ENCODE data around the gene DMD.

DMD gene

DNA sequence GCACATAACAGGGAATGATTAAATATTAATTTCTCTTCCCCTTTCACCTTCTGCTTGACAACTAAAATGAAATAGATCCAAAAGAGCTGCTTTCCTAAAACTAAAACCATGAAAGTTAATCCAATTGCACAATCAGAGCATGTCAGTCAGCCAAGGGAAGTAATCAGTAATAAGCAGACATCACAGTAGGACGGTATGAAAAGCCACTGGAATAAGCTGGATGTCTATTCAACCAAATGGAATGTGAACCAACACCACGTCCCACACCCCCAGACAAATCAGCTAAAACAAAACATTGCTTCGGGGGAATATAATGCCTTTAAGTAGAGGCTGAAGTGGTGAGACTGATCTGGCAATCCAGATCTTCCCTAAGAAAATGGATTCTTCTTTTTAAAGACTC lies 1280.1 kb downstream of the DMD start:
- Histone ChIP-seq H3K4me2 (ENCODE audit: low read length) (no peak overlapping the region), H2BK12ac (ENCODE audit: low read length) (no peak overlapping the region), H2AK5ac (ENCODE audit: low read length) (no peak overlapping the region), H3K36me3 (ENCODE audit: control insufficient read depth in 1 of 2, insufficient read depth in 2 of 2, low read length in 2 of 2) (no peaks in the 10 kb centered on the region), H3K9ac (ENCODE audit: low read length) (no peak overlapping the region), H3K9me3 (ENCODE audit: insufficient read depth, low read depth, low read length) (no peaks in the 10 kb centered on the region), H3K4me3 (ENCODE audit: low read depth, low read length) (no peak overlapping the region), H4K12ac (ENCODE audit: low read depth, low read length) (no peak overlapping the region), H2BK5ac (ENCODE audit: low read depth, low read length, poor library complexity) (no peak overlapping the region), H4K8ac (ENCODE audit: low read depth, low read length) (no peak overlapping the region), H3K18ac (ENCODE audit: low read length) (no peak overlapping the region), H3K27ac (ENCODE audit: low read depth, low read length) (no peak overlapping the region), H4K91ac (ENCODE audit: low read depth, low read length) (no peak overlapping the region), H2BK120ac (ENCODE audit: insufficient read depth, low read length, poor library complexity) (no peak overlapping the region), H3K4me1 (ENCODE audit: control insufficient read depth in 1 of 2, insufficient read depth in 2 of 2, low read length in 2 of 2) (no peaks in the 10 kb centered on the region), H3K79me1 (ENCODE audit: low read length) (no peaks in the 10 kb centered on the region), H3K79me2 (ENCODE audit: control insufficient read depth, insufficient read depth, low read length, poor library complexity) (no peaks in the 10 kb centered on the region), H3K14ac (ENCODE audit: low read length) (no peak overlapping the region), H2AFZ (ENCODE audit: insufficient read depth, low read length, poor library complexity) (no peak overlapping the region), H3K4ac (ENCODE audit: low read depth, low read length) (no peak overlapping the region), H3K27me3 (ENCODE audit: insufficient read depth, low read length) (no peaks in the 10 kb centered on the region), H3K23ac (ENCODE audit: low read length) (no peak overlapping the region)
- DNase-seq, result peak; percentile 2 to 12
- no CpG with 5 or more reads among the region's 3 CpGs for WGBS (ENCODE audit: extremely low coverage, insufficient coverage, insufficient read length)

DNA sequence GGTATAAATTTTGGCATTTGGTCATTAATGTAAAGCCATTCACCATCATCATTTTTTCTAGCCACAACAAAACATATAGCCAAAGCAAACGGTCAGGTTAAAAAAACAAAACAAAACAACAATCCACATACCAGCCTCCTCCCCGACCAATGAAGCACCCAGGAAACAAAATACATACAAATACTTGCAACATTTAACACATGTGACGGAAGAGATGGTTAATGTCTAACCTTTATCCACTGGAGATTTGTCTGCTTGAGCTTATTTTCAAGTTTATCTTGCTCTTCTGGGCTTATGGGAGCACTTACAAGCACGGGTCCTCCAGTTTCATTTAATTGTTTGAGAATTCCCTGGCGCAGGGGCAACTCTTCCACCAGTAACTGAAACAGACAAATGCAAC lies 1282.0 kb downstream of the DMD start:
- Histone ChIP-seq H3K9me3 (ENCODE audit: insufficient read depth, low read depth, low read length) (no peaks in the 10 kb centered on the region), H4K12ac (ENCODE audit: low read depth, low read length) (no peak overlapping the region), H4K8ac (ENCODE audit: low read depth, low read length) (no peak overlapping the region), H3K9ac (ENCODE audit: low read length) (no peak overlapping the region), H2BK120ac (ENCODE audit: insufficient read depth, low read length, poor library complexity) (no peak overlapping the region), H3K23ac (ENCODE audit: low read length) (no peak overlapping the region), H3K79me2 (ENCODE audit: control insufficient read depth, insufficient read depth, low read length, poor library complexity) (no peaks in the 10 kb centered on the region), H3K27ac (ENCODE audit: low read depth, low read length) (no peak overlapping the region), H3K4ac (ENCODE audit: low read depth, low read length) (no peak overlapping the region), H3K27me3 (ENCODE audit: insufficient read depth, low read length) (no peaks in the 10 kb centered on the region), H2BK5ac (ENCODE audit: low read depth, low read length, poor library complexity) (no peak overlapping the region), H3K4me2 (ENCODE audit: low read length) (no peak overlapping the region), H3K36me3 (ENCODE audit: control insufficient read depth in 1 of 2, insufficient read depth in 2 of 2, low read length in 2 of 2) (no peaks in the 10 kb centered on the region), H2AK5ac (ENCODE audit: low read length) (no peak overlapping the region), H3K14ac (ENCODE audit: low read length) (no peak overlapping the region), H2BK12ac (ENCODE audit: low read length) (no peak overlapping the region), H3K79me1 (ENCODE audit: low read length) (no peaks in the 10 kb centered on the region), H2AFZ (ENCODE audit: insufficient read depth, low read length, poor library complexity) (no peak overlapping the region), H3K18ac (ENCODE audit: low read length) (no peak overlapping the region), H4K91ac (ENCODE audit: low read depth, low read length) (no peak overlapping the region), H3K4me3 (ENCODE audit: low read depth, low read length) (no peak overlapping the region), H3K4me1 (ENCODE audit: control insufficient read depth in 1 of 2, insufficient read depth in 2 of 2, low read length in 2 of 2) (no peaks in the 10 kb centered on the region)
- no CpG with 5 or more reads among the region's 5 CpGs for WGBS (ENCODE audit: extremely low coverage, insufficient coverage, insufficient read length)
- no peak for DNase-seq

DNA sequence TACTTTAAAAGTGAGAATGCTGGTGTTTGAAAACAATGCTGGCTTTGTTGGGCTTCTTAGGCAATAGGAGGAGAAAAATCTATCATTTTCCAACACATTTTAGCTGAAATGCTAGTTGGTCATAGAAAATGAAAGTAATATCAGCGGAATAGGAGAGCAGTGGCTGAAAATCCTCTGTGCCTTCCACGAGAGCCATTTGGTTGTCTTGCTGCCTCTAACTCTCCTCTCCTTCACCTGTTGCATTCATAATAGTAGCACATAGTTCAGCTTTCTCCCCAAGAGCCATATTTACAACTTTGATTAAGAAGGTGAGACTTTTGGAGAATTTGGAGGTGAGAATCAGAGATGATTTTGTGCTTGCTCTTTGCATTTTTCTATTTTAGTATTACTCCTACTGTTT lies 1290.1 kb downstream of the DMD start:
- Histone ChIP-seq H4K91ac (ENCODE audit: low read depth, low read length) (no peak overlapping the region), H3K18ac (ENCODE audit: low read length) (no peak overlapping the region), H2AK5ac (ENCODE audit: low read length) (no peak overlapping the region), H2AFZ (ENCODE audit: insufficient read depth, low read length, poor library complexity) (no peak overlapping the region), H3K4me3 (ENCODE audit: low read depth, low read length) (no peak overlapping the region), H3K36me3 (ENCODE audit: control insufficient read depth in 1 of 2, insufficient read depth in 2 of 2, low read length in 2 of 2) (no peaks in the 10 kb centered on the region), H3K27me3 (ENCODE audit: insufficient read depth, low read length) (no peaks in the 10 kb centered on the region), H3K14ac (ENCODE audit: low read length) (no peak overlapping the region), H2BK120ac (ENCODE audit: insufficient read depth, low read length, poor library complexity) (no peak overlapping the region), H4K12ac (ENCODE audit: low read depth, low read length) (no peak overlapping the region), H3K79me2 (ENCODE audit: control insufficient read depth, insufficient read depth, low read length, poor library complexity) (no peaks in the 10 kb centered on the region), H3K9ac (ENCODE audit: low read length) (no peak overlapping the region), H3K4me1 (ENCODE audit: control insufficient read depth in 1 of 2, insufficient read depth in 2 of 2, low read length in 2 of 2) (no peaks in the 10 kb centered on the region), H2BK5ac (ENCODE audit: low read depth, low read length, poor library complexity) (no peak overlapping the region), H3K23ac (ENCODE audit: low read length) (no peak overlapping the region), H3K79me1 (ENCODE audit: low read length) (no peaks in the 10 kb centered on the region), H3K27ac (ENCODE audit: low read depth, low read length) (no peak overlapping the region), H4K8ac (ENCODE audit: low read depth, low read length) (no peak overlapping the region), H3K9me3 (ENCODE audit: insufficient read depth, low read depth, low read length) (no peaks in the 10 kb centered on the region), H3K4me2 (ENCODE audit: low read length) (no peak overlapping the region), H2BK12ac (ENCODE audit: low read length) (no peak overlapping the region), H3K4ac (ENCODE audit: low read depth, low read length) (no peak overlapping the region)
- no CpG with 5 or more reads among the region's 2 CpGs for WGBS (ENCODE audit: extremely low coverage, insufficient coverage, insufficient read length)
- DNase-seq, result no peak

DNA sequence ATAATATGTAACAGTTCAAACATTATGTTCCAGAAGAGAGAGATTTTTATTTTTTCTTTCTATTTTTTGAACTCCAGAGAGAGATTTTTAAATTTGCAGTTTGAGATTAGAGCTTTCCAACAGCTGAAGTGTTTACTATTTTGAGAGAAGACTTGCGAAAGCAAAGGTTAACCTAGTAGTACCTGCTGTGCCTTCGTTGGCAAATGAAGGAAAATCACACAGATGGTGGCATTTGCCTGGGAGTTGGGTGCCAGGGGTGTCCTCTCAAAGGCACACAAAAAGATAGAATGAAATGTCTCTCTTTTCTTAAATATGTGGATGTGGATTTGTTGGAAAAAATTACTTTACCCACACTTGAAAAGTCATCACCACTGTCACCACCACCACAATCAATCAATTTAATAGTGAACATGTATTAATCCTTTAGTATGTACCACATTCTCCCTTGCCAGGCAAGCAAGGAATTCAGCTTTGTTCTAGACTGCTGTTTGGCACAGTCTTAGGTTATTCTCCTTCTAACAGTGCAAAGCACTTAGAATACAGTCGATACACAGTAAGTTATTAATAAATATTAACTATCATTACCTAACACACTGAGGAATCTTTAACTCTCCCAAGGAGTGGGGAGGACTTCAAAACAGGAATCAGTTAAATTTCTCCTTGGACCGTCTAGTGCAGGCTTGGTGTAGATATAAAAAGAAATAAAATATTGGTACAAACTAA lies 1301.3 kb downstream of the DMD start:
- no CpG with 5 or more reads among the region's 4 CpGs for WGBS (ENCODE audit: extremely low coverage, insufficient coverage, insufficient read length)

More for the DNA sequence above, 1301.3 kb downstream of the DMD start:
- Histone ChIP-seq H2BK120ac (ENCODE audit: insufficient read depth, low read length, poor library complexity) (no peak overlapping the region), H2BK5ac (ENCODE audit: low read depth, low read length, poor library complexity) (no peak overlapping the region), H3K23ac (ENCODE audit: low read length) (no peak overlapping the region), H4K8ac (ENCODE audit: low read depth, low read length) (no peak overlapping the region), H3K79me1 (ENCODE audit: low read length) (no peaks in the 10 kb centered on the region), H3K9me3 (ENCODE audit: insufficient read depth, low read depth, low read length) (no peaks in the 10 kb centered on the region), H3K4me2 (ENCODE audit: low read length) (no peak overlapping the region), H3K4me3 (ENCODE audit: low read depth, low read length) (no peak overlapping the region), H3K4me1 (ENCODE audit: control insufficient read depth in 1 of 2, insufficient read depth in 2 of 2, low read length in 2 of 2) (no peaks in the 10 kb centered on the region), H4K91ac (ENCODE audit: low read depth, low read length) (no peak overlapping the region), H2BK12ac (ENCODE audit: low read length) (no peak overlapping the region), H3K18ac (ENCODE audit: low read length) (no peak overlapping the region), H4K12ac (ENCODE audit: low read depth, low read length) (no peak overlapping the region), H3K27me3 (ENCODE audit: insufficient read depth, low read length) (no peaks in the 10 kb centered on the region), H3K9ac (ENCODE audit: low read length) (no peak overlapping the region), H2AFZ (ENCODE audit: insufficient read depth, low read length, poor library complexity) (no peak overlapping the region), H3K36me3 (ENCODE audit: control insufficient read depth in 1 of 2, insufficient read depth in 2 of 2, low read length in 2 of 2) (no peaks in the 10 kb centered on the region), H3K79me2 (ENCODE audit: control insufficient read depth, insufficient read depth, low read length, poor library complexity) (no peaks in the 10 kb centered on the region), H3K27ac (ENCODE audit: low read depth, low read length) (no peak overlapping the region), H3K14ac (ENCODE audit: low read length) (no peak overlapping the region), H3K4ac (ENCODE audit: low read depth, low read length) (no peak overlapping the region), H2AK5ac (ENCODE audit: low read length) (no peak overlapping the region)
- DNase-seq, result no peak

Measured in trophoblast cell (in vitro differentiated cells and primary cell).